Effector memory CD4-positive, alpha-beta T cell (primary cell): Measurements from ENCODE around the gene BRAT1.

Experiments used
- DNase-seq, 3 donors: peaks; one replicate each; pipeline ENCODE4 v3.0.0-alpha.2; 2020
- H3K27ac ChIP-seq: 2 replicates; pipeline ENCODE4 v1.7.0; 2013; ENCODE audit warnings: mild to moderate bottlenecking, low read length, moderate library complexity; ENCODE audit not compliant: insufficient read depth, poor library complexity, severe bottlenecking
- H3K27me3 ChIP-seq: replicated peaks from 2 replicates; pipeline ENCODE4 v1.7.0; 2013; ENCODE audit warnings: mild to moderate bottlenecking, low read length; ENCODE audit not compliant: insufficient read depth, control insufficient read depth, poor library complexity, severe bottlenecking
- H3K36me3 ChIP-seq: 2 replicates; pipeline ENCODE4 v1.7.0; 2013; ENCODE audit warnings: mild to moderate bottlenecking, low read length, moderate library complexity; ENCODE audit not compliant: control insufficient read depth, insufficient read depth
- H3K4me1 ChIP-seq: 2 replicates; pipeline ENCODE4 v1.7.0; 2013; ENCODE audit warnings: low read length, mild to moderate bottlenecking; ENCODE audit not compliant: control insufficient read depth, insufficient read depth, poor library complexity, severe bottlenecking
- H3K4me3 ChIP-seq: 2 replicates; pipeline ENCODE4 v1.7.0; 2013; ENCODE audit warnings: low read length, low read depth, mild to moderate bottlenecking; ENCODE audit not compliant: insufficient read depth, poor library complexity, severe bottlenecking
- H3K9me3 ChIP-seq: 2 replicates; pipeline ENCODE4 v1.7.0; 2013; ENCODE audit warnings: mild to moderate bottlenecking, low read length, moderate library complexity; ENCODE audit not compliant: control insufficient read depth

The BRAT1 gene

GRCh38 chr7:2546776-2547586, 8.3 kb downstream of the BRAT1 start:
- peaks cover 41% of the 10 kb centered on the region for H3K36me3 ChIP-seq
- no peak for DNase-seq
- H3K27me3 ChIP-seq, result no peaks in the 10 kb centered on the region
- no peak overlapping the region for H3K4me3 ChIP-seq
- no peak overlapping the region for H3K27ac ChIP-seq
- no peaks in the 10 kb centered on the region for H3K9me3 ChIP-seq
- no peaks in the 10 kb centered on the region for H3K4me1 ChIP-seq

GRCh38 chr7:2545746-2546425, 9.4 kb downstream of the BRAT1 start:
- no peak overlapping the region for H3K27ac ChIP-seq
- H3K9me3 ChIP-seq, result no peaks in the 10 kb centered on the region
- no peak overlapping the region for H3K4me3 ChIP-seq
- no peak for DNase-seq
- no peaks in the 10 kb centered on the region for H3K27me3 ChIP-seq
- no peaks in the 10 kb centered on the region for H3K4me1 ChIP-seq
- peaks cover 50% of the 10 kb centered on the region for H3K36me3 ChIP-seq

- DNase-seq, result no peak
- Histone ChIP-seq H3K4me3 (no peak overlapping the region), H3K36me3 (peaks cover 50% of the 10 kb centered on the region), H3K27me3 (no peaks in the 10 kb centered on the region), H3K4me1 (no peaks in the 10 kb centered on the region), H3K9me3 (no peaks in the 10 kb centered on the region), H3K27ac (no peak overlapping the region)
Observed at GRCh38 chr7:2544541-2545188, 10.7 kb downstream of the BRAT1 start.

- no peak for DNase-seq
- Histone ChIP-seq H3K9me3 (no peaks in the 10 kb centered on the region), H3K36me3 (peaks cover 63% of the 10 kb centered on the region), H3K4me3 (no peak overlapping the region), H3K4me1 (no peaks in the 10 kb centered on the region), H3K27me3 (no peaks in the 10 kb centered on the region), H3K27ac (no peak overlapping the region)
Observed at GRCh38 chr7:2542916-2543871, 12.1 kb downstream of the BRAT1 start.

GRCh38 chr7:2542011-2542915, 13.1 kb downstream of the BRAT1 start:
- H3K4me1 ChIP-seq, result no peaks in the 10 kb centered on the region
- no peaks in the 10 kb centered on the region for H3K9me3 ChIP-seq
- peaks cover 59% of the 10 kb centered on the region for H3K36me3 ChIP-seq
- no peak overlapping the region for H3K27ac ChIP-seq
- no peaks in the 10 kb centered on the region for H3K27me3 ChIP-seq
- H3K4me3 ChIP-seq, result no peak overlapping the region
- DNase-seq, result no peak

- H3K4me3 ChIP-seq, result no peak overlapping the region
- no peak for DNase-seq
- H3K27ac ChIP-seq, result no peak overlapping the region
- peaks cover 53% of the 10 kb centered on the region for H3K36me3 ChIP-seq
- H3K27me3 ChIP-seq, result no peaks in the 10 kb centered on the region
- no peaks in the 10 kb centered on the region for H3K9me3 ChIP-seq
- H3K4me1 ChIP-seq, result no peaks in the 10 kb centered on the region
Observed at GRCh38 chr7:2541291-2542010, 13.9 kb downstream of the BRAT1 start.

- Histone ChIP-seq H3K4me3 (no peak overlapping the region), H3K4me1 (no peaks in the 10 kb centered on the region), H3K9me3 (no peaks in the 10 kb centered on the region), H3K27me3 (no peaks in the 10 kb centered on the region), H3K36me3 (peaks cover 51% of the 10 kb centered on the region), H3K27ac (no peak overlapping the region)
- DNase-seq, result no peak
Observed at GRCh38 chr7:2540641-2541051, 14.7 kb downstream of the BRAT1 start.

GRCh38 chr7:2540133-2540532, 15.2 kb downstream of the BRAT1 start:
- DNase-seq, result no peak

More at GRCh38 chr7:2540133-2540532, 15.2 kb downstream of the BRAT1 start:
- H3K4me3 ChIP-seq, result no peak overlapping the region
- H3K27me3 ChIP-seq, result no peaks in the 10 kb centered on the region
- no peak overlapping the region for H3K27ac ChIP-seq
- H3K36me3 ChIP-seq, result peaks cover 50% of the 10 kb centered on the region
- no peaks in the 10 kb centered on the region for H3K9me3 ChIP-seq
- no peaks in the 10 kb centered on the region for H3K4me1 ChIP-seq
